Activated T-cell treated with anti-CD3 and anti-CD28 coated beads, Interleukin-2, amount 50 U/mL, for 48 hours (primary cell): ENCODE results near the gene C11orf68.

Source experiments
- DNase-seq, 2 experiments: peaks; one replicate each; pipeline ENCODE4 v3.0.0-alpha.2; 2020

C11orf68 gene

DNA sequence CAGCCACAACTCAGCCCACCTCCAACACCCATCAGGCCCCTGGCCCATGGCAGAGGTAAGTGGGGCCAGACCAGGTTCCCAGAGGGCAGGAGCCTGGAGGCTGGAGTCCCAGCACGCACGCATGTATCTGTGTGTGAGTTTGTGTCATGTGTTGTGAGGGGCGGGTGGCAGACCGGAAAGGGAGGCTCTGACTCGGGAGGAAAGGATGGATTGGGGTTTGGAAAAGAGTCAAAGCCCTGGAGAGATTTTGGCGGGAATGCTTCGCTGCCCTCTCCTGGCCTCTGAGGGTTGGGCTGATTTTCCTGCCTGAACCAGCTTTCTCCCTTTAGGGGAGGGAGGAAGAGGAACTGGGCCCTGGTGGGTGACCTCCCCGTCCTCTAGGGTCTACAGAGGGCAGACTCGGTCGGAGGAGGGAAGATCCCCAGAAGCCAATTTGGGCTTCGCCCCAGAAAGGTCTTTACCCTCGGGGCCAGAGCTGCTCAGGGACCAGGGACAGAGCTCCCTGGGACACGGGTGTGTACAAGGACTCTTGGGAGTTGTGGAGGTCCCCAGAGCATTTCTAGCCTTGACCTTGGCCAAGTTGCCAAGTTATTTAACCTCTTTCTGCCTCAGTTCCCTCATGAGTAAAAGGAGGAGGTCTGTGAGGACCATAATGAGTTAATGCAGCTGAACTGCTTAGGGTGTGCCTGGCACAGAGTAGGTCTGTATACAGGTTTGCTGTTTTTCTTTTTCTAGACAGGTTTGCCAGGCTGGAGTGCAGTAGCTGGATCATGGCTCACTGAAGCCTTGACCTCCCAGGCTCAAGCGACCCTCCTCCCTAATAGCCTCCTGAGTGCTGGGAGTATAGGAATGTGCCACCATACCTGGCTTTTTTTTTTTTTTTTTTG, 6.9 kb downstream of the C11orf68 start:
- no peak for DNase-seq

DNA sequence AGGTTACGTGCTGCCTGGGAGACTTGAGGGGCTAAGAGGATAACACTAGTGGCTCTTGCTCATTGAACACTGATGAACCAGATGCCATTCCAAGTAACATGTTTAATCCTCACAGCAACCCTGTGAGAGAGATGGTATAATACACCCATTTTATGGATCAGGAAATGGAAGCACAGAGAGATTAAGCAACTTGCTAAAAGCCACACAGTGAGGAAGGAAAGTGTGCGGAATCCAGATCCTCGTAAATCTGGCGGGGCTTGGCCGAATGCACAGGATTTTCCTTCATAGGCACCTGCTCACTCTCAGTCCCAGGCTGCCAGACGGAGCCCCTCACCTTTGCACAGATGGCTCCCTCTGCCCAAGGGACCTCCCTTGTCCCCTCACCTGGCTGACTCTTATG, 11.0 kb downstream of the C11orf68 start:
- DNase-seq, result no peak

DNA sequence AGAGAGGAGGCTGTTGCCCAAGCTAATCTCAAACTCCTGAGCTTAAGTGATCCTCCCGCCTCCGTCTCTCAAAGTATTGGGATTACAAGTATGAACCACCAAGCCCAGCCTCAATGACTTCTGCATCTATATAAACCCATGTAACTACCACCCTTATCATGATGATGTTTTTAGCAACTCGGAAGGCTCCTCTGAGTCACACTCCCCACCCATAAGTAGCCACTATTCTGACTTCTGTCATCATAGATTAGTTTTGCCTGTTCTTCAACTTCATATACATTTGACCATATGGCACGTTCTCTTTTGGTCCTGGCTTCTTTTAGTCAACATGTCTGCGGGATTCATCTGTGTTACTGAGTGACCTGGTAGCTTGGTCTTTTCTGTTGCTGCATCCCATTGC, 12.3 kb downstream of the C11orf68 start:
- DNase-seq, result no peak

DNA sequence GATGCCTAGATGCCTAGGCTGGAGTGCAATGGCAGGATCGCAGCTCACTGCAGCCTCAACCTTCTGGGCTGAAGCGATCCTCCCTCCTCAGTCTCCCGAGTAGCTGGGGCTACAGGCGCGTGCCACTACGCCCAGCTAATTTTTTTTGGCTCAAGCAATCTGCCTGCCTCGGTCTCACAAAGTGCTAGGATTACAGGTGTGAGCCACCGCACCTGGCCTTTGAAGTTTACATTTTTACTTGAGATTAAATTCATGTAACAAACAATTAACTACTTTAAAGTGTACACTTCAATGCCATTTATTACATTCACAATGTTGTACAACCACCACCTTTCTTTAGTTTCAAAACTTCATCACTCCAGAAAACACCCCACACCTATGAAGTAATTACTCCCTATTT, 15.1 kb downstream of the C11orf68 start:
- no peak for DNase-seq

DNA sequence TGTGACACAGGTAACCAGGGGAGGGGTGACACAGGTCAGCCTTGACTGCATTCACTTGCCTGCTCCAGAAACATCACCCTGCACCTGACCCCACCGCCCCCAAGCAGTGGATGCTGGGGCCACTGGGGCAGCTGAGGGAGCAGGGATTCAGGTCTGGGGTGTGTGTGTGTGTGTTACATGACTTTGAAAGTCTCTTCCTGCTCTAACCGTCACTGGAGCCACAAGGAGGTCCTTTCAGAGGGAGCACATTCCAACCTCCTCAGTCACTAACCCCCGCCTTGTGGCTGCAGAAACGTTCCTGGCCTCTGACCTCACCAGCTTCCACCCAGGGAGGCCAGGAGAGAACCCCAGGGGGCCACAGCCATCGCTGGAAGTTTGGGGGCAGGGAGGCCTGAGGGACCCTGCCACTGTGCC, 15.8 kb downstream of the C11orf68 start:
- no peak for DNase-seq

DNA sequence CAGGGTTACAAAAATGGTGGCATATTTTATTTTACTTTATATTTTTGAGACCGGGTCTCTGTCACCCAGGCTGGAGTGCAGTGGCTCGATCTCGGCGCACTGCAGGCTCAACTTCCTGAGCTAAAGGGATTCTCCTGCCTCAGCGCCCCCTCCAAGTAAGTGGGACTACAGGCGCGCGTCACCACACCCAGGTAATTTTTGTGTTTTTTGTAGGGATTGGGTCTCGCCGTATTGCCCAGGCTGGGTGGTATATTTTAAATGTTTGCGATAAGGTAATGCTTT, 18.0 kb downstream of the C11orf68 start:
- DNase-seq, result no peak

DNA sequence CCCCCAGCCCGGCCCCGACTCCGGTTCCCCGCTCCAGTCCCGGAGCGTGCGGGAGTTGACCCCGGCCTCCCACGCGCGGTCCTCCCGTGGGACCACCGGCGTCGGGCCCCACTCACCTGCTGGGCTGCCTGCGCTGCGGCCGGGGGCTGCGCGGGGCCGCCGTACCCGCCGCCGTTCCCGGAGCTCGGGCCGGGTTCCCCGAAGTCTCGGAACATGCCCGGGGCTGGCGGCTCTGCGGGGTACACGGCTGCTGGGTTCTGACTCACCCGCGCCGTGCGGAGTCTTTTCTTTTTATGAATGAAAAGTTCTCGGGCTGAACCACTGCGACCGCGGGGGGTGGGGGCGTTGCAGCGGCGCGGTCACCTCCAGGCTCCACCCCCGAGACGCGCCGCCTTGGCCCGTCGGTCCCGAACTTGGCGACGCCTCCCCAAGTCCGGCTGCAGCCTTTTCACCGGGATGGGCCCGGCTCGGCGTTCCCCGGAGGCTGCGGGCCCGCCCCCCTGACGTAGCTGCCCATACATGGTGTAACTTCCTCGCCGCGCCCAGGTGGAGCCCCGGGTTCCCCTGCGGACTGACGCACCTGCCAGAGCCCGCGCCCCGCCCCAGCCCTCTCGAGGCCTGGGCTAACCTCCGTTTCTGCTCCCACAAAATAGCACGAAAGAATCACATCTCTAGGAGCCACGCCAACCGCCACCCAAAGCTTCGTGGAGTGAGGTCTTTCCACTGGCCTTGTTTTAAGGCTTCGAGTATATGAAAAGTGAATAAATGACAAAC, 18.6 kb downstream of the C11orf68 start, which contains the start of gene FOSL1:
TSS of gene FOSL1 (minus strand) at position 264 of the 774 bp plus-strand sequence. CDS start at position 215, 49 bp downstream.
- DNase-seq, result peak; percentile 95 to 97

DNA sequence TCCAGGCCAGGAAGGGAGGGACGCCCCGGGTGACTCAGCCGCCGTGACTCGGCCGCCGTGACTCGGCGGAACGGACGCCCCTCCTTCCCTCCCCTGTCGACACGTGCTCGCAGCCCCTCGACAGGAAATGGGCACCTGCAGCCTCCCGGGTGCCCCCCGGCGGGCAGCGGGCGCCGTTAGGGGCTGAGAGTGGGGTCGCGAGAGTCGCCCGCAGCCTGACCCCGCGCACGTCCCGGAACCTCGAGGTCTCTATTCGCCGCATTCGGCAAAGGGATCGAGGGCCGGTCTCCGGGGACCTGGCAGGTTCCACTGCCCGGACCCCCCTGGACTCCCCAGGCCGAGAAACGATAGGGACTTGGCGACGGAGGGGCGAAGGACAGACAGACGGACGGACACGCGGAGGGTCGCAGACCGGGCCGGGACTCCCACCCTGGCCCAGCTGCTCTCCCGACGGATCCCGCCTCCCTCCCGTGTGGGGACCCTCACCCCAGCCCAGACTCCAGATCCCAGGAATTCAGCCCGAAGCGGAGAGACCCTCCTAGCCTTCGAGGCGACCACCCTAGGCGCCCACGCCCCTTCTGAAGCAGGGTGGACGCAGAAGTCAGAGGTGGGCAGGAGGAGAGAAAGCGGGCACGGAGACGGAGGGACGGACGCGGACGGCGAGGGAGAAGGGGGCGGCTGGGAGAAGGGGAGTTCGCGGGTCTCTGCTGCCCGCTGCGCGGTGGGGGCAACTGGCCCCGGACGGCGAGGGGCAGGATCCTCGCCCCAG, 19.3 kb downstream of the C11orf68 start:
- DNase-seq, result peak; percentile 85 to 89

DNA sequence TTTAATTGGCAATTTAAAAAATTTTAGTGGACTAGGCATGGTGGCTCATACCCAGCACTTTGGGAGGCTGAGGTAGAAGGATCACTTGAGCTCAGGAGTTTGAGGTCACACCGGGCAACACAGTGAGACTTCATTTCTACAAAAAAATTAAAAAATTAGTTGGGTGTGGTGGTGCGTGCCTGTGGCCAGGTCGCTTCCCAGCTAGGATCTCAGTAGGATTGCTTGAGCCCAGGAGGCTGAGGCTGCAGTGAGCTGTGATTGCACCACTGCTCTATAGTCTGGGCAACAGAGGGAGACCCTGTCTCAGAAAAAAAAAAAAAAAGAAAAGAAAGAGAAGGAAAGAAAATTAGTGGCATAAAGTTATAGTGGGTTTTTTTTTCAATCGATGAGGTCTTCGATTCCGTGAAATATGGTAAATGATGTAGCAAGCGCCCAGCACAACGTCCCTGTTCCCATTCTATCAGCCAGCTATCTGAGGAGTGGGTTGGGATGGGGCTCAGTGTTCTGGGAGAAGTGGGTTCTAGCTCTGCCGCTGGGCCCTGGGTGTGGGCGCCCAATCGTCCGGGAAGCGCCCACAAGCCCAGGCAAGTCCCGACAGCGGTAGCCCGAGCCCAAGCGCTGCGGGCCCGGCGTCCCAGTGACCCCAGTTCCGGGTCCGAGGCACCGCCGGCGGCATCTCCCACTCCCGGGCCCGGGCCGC, 20.1 kb downstream of the C11orf68 start:
- DNase-seq, result no peak

DNA sequence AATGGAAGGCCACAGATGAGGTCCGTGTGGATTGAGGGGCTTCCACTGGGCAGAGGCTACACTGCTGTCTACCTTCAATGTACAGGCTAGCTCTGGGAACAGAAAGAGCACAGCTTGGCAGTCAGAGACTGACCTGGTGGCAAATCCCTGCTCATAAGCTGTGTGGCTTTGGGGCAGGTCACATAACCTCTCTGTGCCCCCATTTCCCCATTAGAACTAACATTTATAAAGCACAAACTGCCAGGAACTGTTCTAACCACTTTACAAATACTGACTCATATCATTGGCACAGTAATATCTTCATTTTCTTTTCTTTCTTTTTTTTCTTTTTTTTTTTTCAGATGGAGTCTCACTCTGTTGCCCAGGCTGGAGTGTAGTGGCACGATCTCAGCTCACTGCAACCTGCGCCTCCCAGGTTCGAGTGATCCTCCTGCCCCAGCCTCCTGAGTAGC, 21.8 kb downstream of the C11orf68 start:
- DNase-seq, result no peak

DNA sequence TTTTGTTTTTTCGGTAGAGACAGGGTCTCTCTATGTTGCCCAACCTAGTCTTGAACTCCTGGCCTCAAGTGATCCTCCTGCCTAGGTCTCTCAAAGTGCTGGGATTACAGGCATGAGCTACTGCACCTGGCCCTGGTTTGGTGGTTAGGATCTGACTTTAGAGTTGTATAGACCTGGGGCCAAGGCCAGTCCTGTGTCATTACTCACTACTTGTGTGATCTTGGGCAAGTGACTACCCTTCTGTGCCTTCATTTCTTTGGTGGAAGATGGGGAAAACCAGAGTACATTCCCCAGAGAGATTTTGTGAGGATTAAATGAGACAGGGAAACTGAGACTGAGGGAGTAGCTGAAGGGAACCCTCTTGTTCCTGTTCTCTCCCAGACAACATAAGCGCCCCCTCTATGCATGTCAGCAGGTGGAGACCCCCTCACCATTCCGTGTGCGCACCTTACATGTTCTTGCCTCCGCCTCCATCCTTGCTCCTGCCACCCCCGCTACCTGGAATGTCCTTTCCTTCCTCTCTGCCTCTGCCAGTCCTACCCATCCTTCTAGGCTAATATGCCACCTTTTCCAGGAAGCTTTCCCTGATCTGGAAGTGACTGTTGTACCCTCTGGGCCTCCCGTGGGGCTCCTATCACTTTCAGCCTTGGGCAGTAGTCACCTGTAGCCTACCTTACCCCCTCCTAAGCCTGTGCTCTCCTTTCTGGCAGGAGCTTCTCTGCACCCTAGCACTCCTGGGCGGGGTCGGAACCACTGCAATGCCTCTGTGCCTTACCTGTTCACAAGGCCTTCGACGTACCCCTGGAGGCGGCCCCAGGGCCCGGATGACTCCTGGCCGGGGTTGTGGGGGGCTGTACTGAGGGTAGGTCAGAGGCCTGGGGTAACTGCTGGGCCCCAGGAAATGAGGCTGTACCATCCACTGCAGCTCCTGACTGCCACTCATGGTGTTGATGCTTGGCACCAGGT, 22.5 kb downstream of the C11orf68 start:
- DNase-seq, result no peak

DNA sequence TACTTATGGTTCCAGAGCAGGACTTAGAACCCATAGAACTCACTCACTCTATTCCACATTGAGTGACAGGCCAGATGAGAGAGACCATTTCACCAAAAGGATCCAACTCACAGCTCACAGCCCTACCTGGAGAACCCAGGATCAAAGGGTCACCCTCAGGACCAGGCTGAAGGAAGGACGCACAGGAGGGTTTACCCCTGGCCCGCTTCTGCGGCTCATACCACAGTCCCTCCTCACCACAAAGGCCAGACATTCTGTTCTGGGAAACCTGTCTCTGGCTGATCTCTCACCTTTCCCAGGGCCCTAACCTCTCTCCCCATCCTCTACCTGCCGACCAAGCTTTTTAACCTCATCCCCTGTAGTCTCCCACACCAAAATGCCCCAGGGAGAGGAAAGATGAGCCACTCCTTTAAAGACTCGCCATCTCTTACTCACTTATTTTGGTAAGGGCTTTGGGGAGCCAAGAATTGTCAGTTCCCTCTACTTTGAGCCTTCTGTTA, 23.3 kb downstream of the C11orf68 start:
- no peak for DNase-seq

DNA sequence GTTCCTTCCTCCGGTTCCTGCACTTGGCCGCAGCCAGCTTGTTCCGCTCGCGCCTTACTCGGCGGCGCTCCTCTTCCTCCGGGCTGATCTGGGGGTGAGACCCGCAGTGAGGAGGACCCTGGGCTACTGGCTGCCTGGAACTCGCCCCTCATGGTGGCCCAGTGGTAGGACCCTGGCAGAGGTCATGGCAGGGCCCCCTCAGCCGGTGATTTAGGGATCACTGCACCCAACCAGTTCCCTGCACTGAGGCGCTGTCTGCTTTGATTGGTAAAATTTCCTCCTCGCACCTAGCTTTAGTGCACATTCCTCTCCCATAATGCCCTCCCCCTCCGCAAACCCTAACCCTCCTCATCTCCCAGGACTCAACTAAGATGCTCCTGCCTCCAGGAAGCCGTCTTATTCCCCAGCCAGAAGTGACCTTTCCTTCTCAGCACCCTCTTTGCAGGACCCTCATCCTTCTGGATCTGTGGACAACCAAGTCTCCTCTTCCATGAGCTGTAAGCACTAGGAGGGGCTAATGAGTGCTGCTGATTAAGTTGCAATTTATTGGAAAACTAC, 24.7 kb downstream of the C11orf68 start:
- peak; percentile 50 to 62 for DNase-seq

DNA sequence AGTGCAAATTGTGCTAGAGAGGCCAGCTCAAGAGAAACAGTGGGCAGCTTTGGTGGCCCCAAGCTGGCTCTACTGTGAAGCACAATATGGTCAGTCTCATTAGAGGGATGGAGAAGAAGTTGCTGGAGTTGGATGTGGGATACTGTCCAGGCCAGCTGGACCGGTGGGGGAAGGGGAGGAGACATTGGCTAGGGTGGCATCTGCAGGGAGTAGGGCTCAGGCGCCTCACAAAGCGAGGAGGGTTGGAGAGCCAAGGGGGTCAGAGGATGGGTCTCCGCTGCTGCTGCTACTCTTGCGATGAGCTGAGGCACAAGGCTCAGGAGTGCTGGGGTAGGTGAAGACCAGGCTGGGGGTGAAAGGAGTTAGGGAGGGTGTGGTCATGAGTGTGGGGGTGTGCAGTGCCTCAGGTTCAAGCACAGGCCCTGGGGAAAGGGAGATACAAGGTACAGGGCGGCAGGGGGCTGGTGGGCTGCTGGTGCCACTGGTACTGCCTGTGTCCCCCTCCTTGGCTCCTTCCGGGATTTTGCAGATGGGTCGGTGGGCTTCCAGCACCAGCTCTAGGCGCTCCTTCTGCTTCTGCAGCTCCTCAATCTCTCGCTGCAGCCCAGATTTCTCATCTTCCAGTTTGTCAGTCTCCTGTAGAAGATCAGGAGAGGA, 26.1 kb downstream of the C11orf68 start:
- peak in 1 of 2 experiments; percentile 39 for DNase-seq

DNA sequence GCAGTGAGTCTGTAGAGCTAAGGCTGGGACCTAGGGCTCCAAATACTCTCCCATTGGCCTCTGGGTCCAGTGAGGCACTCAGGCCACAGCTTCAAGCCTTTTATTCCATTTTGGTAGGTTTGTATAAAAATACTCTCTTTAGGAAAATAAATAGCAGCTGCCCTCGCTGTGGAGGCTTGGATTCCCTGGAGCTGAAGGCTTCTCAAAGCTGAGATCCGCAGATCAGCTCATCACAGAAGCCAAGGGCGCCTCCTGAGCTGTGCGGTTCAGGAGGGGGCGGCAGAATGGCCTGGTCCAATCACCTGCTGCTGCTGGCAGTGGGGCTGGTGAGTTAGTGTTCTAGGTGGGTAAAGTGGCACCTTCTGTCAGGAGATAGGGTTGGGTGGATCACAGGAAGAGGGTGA, 26.7 kb downstream of the C11orf68 start:
- DNase-seq, result peak in 1 of 2 experiments; percentile 66

DNA sequence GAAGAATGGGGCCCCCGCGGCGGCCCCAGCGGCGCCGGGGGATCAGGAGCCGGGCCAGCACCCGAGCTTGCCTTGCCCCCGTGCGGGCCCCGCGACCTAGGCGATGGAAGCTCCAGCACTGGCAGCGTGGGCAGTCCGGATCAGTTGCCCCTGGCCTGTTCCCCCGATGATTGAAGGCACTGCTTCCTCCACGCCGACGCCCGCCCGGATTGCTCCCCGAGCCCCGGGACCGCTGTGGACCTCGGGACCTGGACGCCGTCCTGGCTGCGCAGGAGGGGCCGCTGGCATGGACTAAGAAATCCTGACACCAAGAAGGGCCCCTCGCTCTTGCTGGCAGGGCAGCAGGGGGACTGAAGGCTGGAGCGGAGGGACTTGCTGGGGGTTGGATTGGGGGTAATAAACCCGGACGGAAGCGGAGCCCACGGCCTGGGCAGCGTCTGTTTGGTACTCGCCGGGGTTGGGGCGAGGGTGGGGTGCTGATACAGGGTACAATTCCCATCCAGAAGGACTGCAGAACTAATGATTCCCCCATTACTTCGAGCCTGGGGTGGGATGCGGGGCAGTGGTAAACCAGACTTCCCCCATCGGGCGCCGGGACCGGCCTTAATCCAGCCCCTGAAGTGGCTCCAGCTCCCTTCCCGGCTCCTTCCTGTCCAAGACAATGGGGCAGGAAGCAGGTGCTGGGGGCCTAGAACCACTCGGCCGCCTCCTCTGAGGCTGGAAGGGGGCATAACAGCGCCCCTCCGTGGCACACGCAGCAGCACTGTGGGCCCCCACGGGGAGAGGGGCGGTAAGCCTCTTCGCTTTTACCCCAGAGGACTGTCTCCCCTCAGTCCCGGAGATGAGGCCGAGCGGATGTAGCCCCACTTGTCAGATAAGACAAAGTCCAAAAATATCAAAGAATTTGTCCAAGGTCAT, 27.4 kb downstream of the C11orf68 start:
- DNase-seq, result peak; percentile 67 to 70

DNA sequence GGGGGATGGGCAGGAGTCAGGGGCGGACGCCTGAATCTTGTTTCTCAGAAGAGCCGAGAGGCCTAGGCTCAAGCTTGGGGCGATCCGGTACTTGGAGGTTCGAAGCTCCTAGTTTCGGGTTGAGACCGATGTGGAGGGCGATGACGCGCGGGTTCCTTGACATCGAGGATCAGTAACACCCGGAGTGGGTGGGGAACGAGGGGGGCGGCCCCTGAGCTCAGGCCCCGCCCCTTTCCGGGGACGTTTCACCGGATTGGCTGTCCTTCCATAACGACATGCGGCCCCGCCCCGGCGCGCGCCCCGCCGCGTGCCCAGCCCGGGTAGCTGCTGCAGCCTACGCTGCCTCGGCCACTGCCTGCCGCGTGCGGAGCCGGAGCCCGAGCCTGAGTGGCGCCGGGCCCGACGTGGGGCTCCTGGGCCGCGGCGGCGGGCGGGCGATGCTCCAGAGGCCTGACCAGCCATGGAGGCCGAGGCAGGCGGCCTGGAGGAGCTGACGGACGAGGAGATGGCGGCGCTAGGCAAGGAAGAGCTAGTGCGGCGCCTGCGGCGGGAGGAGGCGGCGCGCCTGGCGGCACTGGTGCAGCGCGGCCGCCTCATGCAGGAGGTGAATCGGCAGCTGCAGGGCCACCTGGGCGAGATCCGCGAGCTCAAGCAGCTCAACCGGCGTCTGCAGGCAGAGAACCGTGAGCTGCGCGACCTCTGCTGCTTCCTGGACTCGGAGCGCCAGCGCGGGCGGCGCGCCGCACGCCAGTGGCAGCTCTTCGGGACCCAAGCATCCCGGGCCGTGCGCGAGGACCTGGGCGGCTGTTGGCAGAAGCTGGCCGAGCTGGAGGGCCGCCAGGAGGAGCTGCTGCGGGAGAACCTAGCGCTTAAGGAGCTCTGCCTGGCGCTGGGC, 28.3 kb downstream of the C11orf68 start, which contains the start of gene CCDC85B:
TSS of gene CCDC85B (plus strand) at position 350 of the 895 bp plus-strand sequence. CDS start at position 461, 111 bp downstream.
- peak; percentile 99 to 100 for DNase-seq
